ENCODE results near the gene RBM19. TPM values are rescaled to one million over a fixed set of nuclear protein-coding genes. Genes with fewer than 3 reads are reported as not detected.

The RBM19 gene
- total and polyA plus RNA-seq, 7 experiments from 2014 or later: 10.8 to 108 (median 59.0) TPM

- ATAC-seq: no peak
- no peak for DNase-seq
- H3K27me3 ChIP-seq (ENCODE audit: control insufficient read depth in 2 of 2, insufficient read depth in 2 of 2, low read length in 2 of 2): no peaks in the 10 kb centered on the region
- Mint-ChIP-seq H3K27ac (no peak overlapping the region), H3K27me3 (no peaks in the 10 kb centered on the region), H3K9me3 (no peaks in the 10 kb centered on the region), H3K4me3 (no peak overlapping the region), H3K4me1 (peaks cover 0 to 14% (median 6%) of the 10 kb centered on the region in 7 donors), H3K36me3 (peaks cover 0 to 9% (median 4%) of the 10 kb centered on the region in 5 donors)
- peaks cover 0 to 18% (median 0%) of the 10 kb centered on the region in 3 experiments for H3K36me3 ChIP-seq (ENCODE audit: control insufficient read depth in 2 of 3, insufficient read depth in 3 of 3, low read length in 3 of 3)
- intact Hi-C loops (cut with micrococcal nuclease): no loop called here
- no peaks in the 10 kb centered on the region for H3K9me3 ChIP-seq (ENCODE audit: control insufficient read depth in 2 of 3, low read length in 3 of 3)
- POLR2A ChIA-PET: no interaction called here
- no peak overlapping the region for H3K27ac ChIP-seq (ENCODE audit: low read depth, low read length)
- CTCF ChIA-PET: no interaction called here
- no peak overlapping the region for H3K4me3 ChIP-seq (ENCODE audit: low read length)
- H3K4me1 ChIP-seq (ENCODE audit: control insufficient read depth in 2 of 2, insufficient read depth in 2 of 2, low read length in 2 of 2): no peaks in the 10 kb centered on the region
Observed at GRCh38 chr12:113837084-113837483, 129.0 kb downstream of the RBM19 start.

GRCh38 chr12:113835896-113836295 lies 130.2 kb downstream of the RBM19 start:
- H3K27me3 Mint-ChIP-seq: no peaks in the 10 kb centered on the region
- no peak overlapping the region for H3K4me3 Mint-ChIP-seq
- H3K27ac Mint-ChIP-seq: no peak overlapping the region
- Histone ChIP-seq H3K9me3 (ENCODE audit: control insufficient read depth in 2 of 3, low read length in 3 of 3) (no peaks in the 10 kb centered on the region), H3K36me3 (ENCODE audit: control insufficient read depth in 2 of 3, insufficient read depth in 3 of 3, low read length in 3 of 3) (peaks cover 0 to 16% (median 0%) of the 10 kb centered on the region in 3 experiments), H3K4me3 (ENCODE audit: low read length) (no peak overlapping the region), H3K27ac (ENCODE audit: low read depth, low read length) (no peak overlapping the region), H3K4me1 (ENCODE audit: control insufficient read depth in 2 of 2, insufficient read depth in 2 of 2, low read length in 2 of 2) (no peaks in the 10 kb centered on the region), H3K27me3 (ENCODE audit: control insufficient read depth in 2 of 2, insufficient read depth in 2 of 2, low read length in 2 of 2) (no peaks in the 10 kb centered on the region)
- DNase-seq (no peak), ATAC-seq (no peak)
- intact Hi-C loops (cut with micrococcal nuclease): no loop called here
- ChIA-PET CTCF (no interaction called here), POLR2A (no interaction called here)
- H3K36me3 Mint-ChIP-seq: peaks cover 0 to 12% (median 4%) of the 10 kb centered on the region in 5 donors
- no peaks in the 10 kb centered on the region for H3K9me3 Mint-ChIP-seq
- H3K4me1 Mint-ChIP-seq: peaks cover 0 to 14% (median 6%) of the 10 kb centered on the region in 7 donors

- CTCF ChIA-PET: no interaction called here
Observed at GRCh38 chr12:113835433-113835832, 130.7 kb downstream of the RBM19 start.

GRCh38 chr12:113833422-113833821 lies 132.7 kb downstream of the RBM19 start:
- ChIA-PET CTCF (no interaction called here), POLR2A (no interaction called here)
- Histone ChIP-seq H3K4me1 (ENCODE audit: control insufficient read depth in 2 of 2, insufficient read depth in 2 of 2, low read length in 2 of 2) (no peaks in the 10 kb centered on the region), H3K4me3 (ENCODE audit: low read length) (no peak overlapping the region), H3K36me3 (ENCODE audit: control insufficient read depth in 2 of 3, insufficient read depth in 3 of 3, low read length in 3 of 3) (peaks cover 0 to 4% (median 0%) of the 10 kb centered on the region in 3 experiments), H3K27me3 (ENCODE audit: control insufficient read depth in 2 of 2, insufficient read depth in 2 of 2, low read length in 2 of 2) (no peaks in the 10 kb centered on the region), H3K9me3 (ENCODE audit: control insufficient read depth in 2 of 3, low read length in 3 of 3) (no peaks in the 10 kb centered on the region), H3K27ac (ENCODE audit: low read depth, low read length) (no peak overlapping the region)
- Mint-ChIP-seq H3K27ac (no peak overlapping the region), H3K27me3 (no peaks in the 10 kb centered on the region), H3K4me1 (peaks cover 0 to 6% (median 0%) of the 10 kb centered on the region in 7 donors), H3K36me3 (peaks cover 0 to 15% (median 4%) of the 10 kb centered on the region in 5 donors), H3K4me3 (no peak overlapping the region), H3K9me3 (no peaks in the 10 kb centered on the region)
- DNase-seq (no peak), ATAC-seq (no peak)
- intact Hi-C loops (cut with micrococcal nuclease): no loop called here

More at GRCh38 chr12:113835433-113835832, 130.7 kb downstream of the RBM19 start:
- no peak for ATAC-seq
- no peak overlapping the region for H3K4me3 ChIP-seq (ENCODE audit: low read length)
- peaks cover 0 to 14% (median 3%) of the 10 kb centered on the region in 7 donors for H3K4me1 Mint-ChIP-seq
- DNase-seq: no peak
- intact Hi-C loops (cut with micrococcal nuclease): no loop called here
- POLR2A ChIA-PET: no interaction called here
- peak overlapping the region in 1 of 9 donors; percentile 70 for H3K27ac Mint-ChIP-seq
- no peaks in the 10 kb centered on the region for H3K27me3 Mint-ChIP-seq
- no peak overlapping the region for H3K4me3 Mint-ChIP-seq
- H3K4me1 ChIP-seq (ENCODE audit: control insufficient read depth in 2 of 2, insufficient read depth in 2 of 2, low read length in 2 of 2): no peaks in the 10 kb centered on the region
- H3K36me3 ChIP-seq (ENCODE audit: control insufficient read depth in 2 of 3, insufficient read depth in 3 of 3, low read length in 3 of 3): peaks cover 0 to 14% (median 0%) of the 10 kb centered on the region in 3 experiments
- H3K27me3 ChIP-seq (ENCODE audit: control insufficient read depth in 2 of 2, insufficient read depth in 2 of 2, low read length in 2 of 2): no peaks in the 10 kb centered on the region
- no peaks in the 10 kb centered on the region for H3K9me3 Mint-ChIP-seq
- no peaks in the 10 kb centered on the region for H3K9me3 ChIP-seq (ENCODE audit: control insufficient read depth in 2 of 3, low read length in 3 of 3)
- H3K27ac ChIP-seq (ENCODE audit: low read depth, low read length): no peak overlapping the region
- peaks cover 0 to 15% (median 4%) of the 10 kb centered on the region in 5 donors for H3K36me3 Mint-ChIP-seq

GRCh38 chr12:113831476-113831875 lies 134.6 kb downstream of the RBM19 start:
- DNase-seq (no peak), ATAC-seq (no peak)
- no peak overlapping the region for H3K4me3 Mint-ChIP-seq
- no peaks in the 10 kb centered on the region for H3K27me3 Mint-ChIP-seq
- peaks cover 0 to 4% (median 0%) of the 10 kb centered on the region in 3 experiments for H3K36me3 ChIP-seq (ENCODE audit: control insufficient read depth in 2 of 3, insufficient read depth in 3 of 3, low read length in 3 of 3)
- no peaks in the 10 kb centered on the region for H3K4me1 ChIP-seq (ENCODE audit: control insufficient read depth in 2 of 2, insufficient read depth in 2 of 2, low read length in 2 of 2)
- POLR2A ChIA-PET: no interaction called here
- H3K4me3 ChIP-seq (ENCODE audit: low read length): no peak overlapping the region
- H3K4me1 Mint-ChIP-seq: peaks cover 0 to 6% (median 0%) of the 10 kb centered on the region in 7 donors
- no peaks in the 10 kb centered on the region for H3K9me3 Mint-ChIP-seq
- H3K27ac Mint-ChIP-seq: no peak overlapping the region
- no peaks in the 10 kb centered on the region for H3K9me3 ChIP-seq (ENCODE audit: control insufficient read depth in 2 of 3, low read length in 3 of 3)
- CTCF ChIA-PET: no interaction called here
- H3K36me3 Mint-ChIP-seq: peaks cover 0 to 15% (median 4%) of the 10 kb centered on the region in 5 donors
- H3K27me3 ChIP-seq (ENCODE audit: control insufficient read depth in 2 of 2, insufficient read depth in 2 of 2, low read length in 2 of 2): no peaks in the 10 kb centered on the region
- H3K27ac ChIP-seq (ENCODE audit: low read depth, low read length): no peak overlapping the region
- intact Hi-C loops (cut with micrococcal nuclease): no loop called here

- intact Hi-C loops (cut with micrococcal nuclease): no loop called here
- ATAC-seq (no peak), DNase-seq (no peak)
- Mint-ChIP-seq H3K27ac (no peak overlapping the region), H3K4me1 (peaks cover 0 to 6% (median 0%) of the 10 kb centered on the region in 7 donors), H3K4me3 (no peak overlapping the region), H3K27me3 (no peaks in the 10 kb centered on the region), H3K36me3 (peaks cover 0 to 19% (median 4%) of the 10 kb centered on the region in 5 donors), H3K9me3 (no peaks in the 10 kb centered on the region)
- peaks cover 0 to 4% (median 0%) of the 10 kb centered on the region in 3 experiments for H3K36me3 ChIP-seq (ENCODE audit: control insufficient read depth in 2 of 3, insufficient read depth in 3 of 3, low read length in 3 of 3)
- CTCF ChIA-PET: no interaction called here
- POLR2A ChIA-PET: no interaction called here
- H3K4me1 ChIP-seq (ENCODE audit: control insufficient read depth in 2 of 2, insufficient read depth in 2 of 2, low read length in 2 of 2): no peaks in the 10 kb centered on the region
- H3K4me3 ChIP-seq (ENCODE audit: low read length): no peak overlapping the region
- H3K27ac ChIP-seq (ENCODE audit: low read depth, low read length): no peak overlapping the region
- H3K9me3 ChIP-seq (ENCODE audit: control insufficient read depth in 2 of 3, low read length in 3 of 3): no peaks in the 10 kb centered on the region
- H3K27me3 ChIP-seq (ENCODE audit: control insufficient read depth in 2 of 2, insufficient read depth in 2 of 2, low read length in 2 of 2): no peaks in the 10 kb centered on the region
Observed at GRCh38 chr12:113831016-113831415, 135.1 kb downstream of the RBM19 start.

- peaks cover 0 to 13% (median 0%) of the 10 kb centered on the region in 3 experiments for H3K36me3 ChIP-seq (ENCODE audit: control insufficient read depth in 2 of 3, insufficient read depth in 3 of 3, low read length in 3 of 3)
- H3K27me3 ChIP-seq (ENCODE audit: control insufficient read depth in 2 of 2, insufficient read depth in 2 of 2, low read length in 2 of 2): no peaks in the 10 kb centered on the region
- ATAC-seq (no peak), DNase-seq (no peak)
- no peak overlapping the region for H3K27ac Mint-ChIP-seq
- H3K9me3 Mint-ChIP-seq: no peaks in the 10 kb centered on the region
- peaks cover 0 to 15% (median 5%) of the 10 kb centered on the region in 5 donors for H3K36me3 Mint-ChIP-seq
- POLR2A ChIA-PET: no interaction called here
- H3K27ac ChIP-seq (ENCODE audit: low read depth, low read length): no peak overlapping the region
- H3K4me3 ChIP-seq (ENCODE audit: low read length): no peak overlapping the region
- no peaks in the 10 kb centered on the region for H3K27me3 Mint-ChIP-seq
- H3K4me3 Mint-ChIP-seq: no peak overlapping the region
- CTCF ChIA-PET: no interaction called here
- no peaks in the 10 kb centered on the region for H3K4me1 ChIP-seq (ENCODE audit: control insufficient read depth in 2 of 2, insufficient read depth in 2 of 2, low read length in 2 of 2)
- intact Hi-C loops (cut with micrococcal nuclease): no loop called here
- peaks cover 0 to 6% (median 0%) of the 10 kb centered on the region in 7 donors for H3K4me1 Mint-ChIP-seq
- no peaks in the 10 kb centered on the region for H3K9me3 ChIP-seq (ENCODE audit: control insufficient read depth in 2 of 3, low read length in 3 of 3)
Observed at GRCh38 chr12:113829212-113829611, 136.9 kb downstream of the RBM19 start.

Data from naive thymus-derived CD4-positive, alpha-beta T cell (primary cell).